GM10266 (cell line): ENCODE results near the gene PLS3.

ENCODE experiments used
- DNase-seq: peaks from one replicate; pipeline ENCODE4 v3.0.0; 2012; ENCODE audit errors: extremely low spot score
- TF ChIP-seq, protein P1 (sequence below): IDR thresholded peaks from 2 replicates; pipeline ENCODE4 v1.5.1; 2012; ENCODE audit warnings: mild to moderate bottlenecking, low read depth; ENCODE audit not compliant: control insufficient read depth, insufficient read depth; ENCODE audit errors: missing control alignments

PLS3 gene

DNA sequence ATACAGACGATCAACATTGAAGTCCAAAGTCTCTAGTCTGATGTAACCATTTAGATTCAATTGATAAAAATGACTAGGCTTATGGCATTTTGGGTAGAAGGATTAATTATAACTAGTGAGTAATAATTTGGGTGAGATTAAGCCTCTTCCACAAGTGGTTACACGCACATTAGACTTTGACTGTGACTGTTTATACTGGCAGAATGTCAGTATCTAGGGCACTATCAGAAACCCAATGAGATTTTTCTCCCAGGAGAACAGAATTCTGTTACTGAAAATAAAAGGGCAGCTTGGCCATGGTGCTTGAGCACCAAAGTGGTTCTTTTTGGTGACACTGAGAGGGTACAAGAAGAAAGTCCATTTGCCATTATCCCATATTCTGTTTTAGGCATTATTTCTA, 3.3 kb downstream of the PLS3 start:
- no peak for DNase-seq
- TF ChIP-seq, protein P1, sequence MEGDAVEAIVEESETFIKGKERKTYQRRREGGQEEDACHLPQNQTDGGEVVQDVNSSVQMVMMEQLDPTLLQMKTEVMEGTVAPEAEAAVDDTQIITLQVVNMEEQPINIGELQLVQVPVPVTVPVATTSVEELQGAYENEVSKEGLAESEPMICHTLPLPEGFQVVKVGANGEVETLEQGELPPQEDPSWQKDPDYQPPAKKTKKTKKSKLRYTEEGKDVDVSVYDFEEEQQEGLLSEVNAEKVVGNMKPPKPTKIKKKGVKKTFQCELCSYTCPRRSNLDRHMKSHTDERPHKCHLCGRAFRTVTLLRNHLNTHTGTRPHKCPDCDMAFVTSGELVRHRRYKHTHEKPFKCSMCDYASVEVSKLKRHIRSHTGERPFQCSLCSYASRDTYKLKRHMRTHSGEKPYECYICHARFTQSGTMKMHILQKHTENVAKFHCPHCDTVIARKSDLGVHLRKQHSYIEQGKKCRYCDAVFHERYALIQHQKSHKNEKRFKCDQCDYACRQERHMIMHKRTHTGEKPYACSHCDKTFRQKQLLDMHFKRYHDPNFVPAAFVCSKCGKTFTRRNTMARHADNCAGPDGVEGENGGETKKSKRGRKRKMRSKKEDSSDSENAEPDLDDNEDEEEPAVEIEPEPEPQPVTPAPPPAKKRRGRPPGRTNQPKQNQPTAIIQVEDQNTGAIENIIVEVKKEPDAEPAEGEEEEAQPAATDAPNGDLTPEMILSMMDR = no peak

- DNase-seq = no peak
- TF ChIP-seq, protein P1 = no peak
Measured at GRCh38 chrX:115565888-115566287, 4.9 kb downstream of the PLS3 start.

GRCh38 chrX:115571712-115572111, 10.7 kb downstream of the PLS3 start:
- no peak for DNase-seq

DNA sequence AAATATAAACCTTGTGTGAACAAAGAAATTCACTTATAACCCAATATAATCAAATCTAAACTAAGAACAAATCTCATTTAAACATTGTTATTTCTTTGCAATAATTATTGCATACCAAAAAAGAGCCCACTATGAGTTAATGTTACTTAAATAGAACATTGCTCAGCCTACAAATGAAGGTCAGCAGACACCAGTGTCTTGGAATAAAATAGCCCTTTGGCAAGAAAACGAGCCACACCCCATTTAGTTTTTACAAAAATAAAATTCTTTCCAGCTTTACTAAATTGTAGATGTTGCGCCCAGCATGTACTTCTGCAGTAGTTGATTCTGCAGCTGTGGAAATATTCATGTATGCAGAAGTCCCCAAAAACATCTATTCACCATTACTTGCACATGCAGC, 12.2 kb downstream of the PLS3 start:
- DNase-seq = no peak
- TF ChIP-seq, protein P1 = no peak

More at GRCh38 chrX:115571712-115572111, 10.7 kb downstream of the PLS3 start:
- TF ChIP-seq, protein P1 = no peak

- TF ChIP-seq, protein P1 = no peak
- no peak for DNase-seq
Measured at GRCh38 chrX:115576676-115577075, 15.7 kb downstream of the PLS3 start.

DNA sequence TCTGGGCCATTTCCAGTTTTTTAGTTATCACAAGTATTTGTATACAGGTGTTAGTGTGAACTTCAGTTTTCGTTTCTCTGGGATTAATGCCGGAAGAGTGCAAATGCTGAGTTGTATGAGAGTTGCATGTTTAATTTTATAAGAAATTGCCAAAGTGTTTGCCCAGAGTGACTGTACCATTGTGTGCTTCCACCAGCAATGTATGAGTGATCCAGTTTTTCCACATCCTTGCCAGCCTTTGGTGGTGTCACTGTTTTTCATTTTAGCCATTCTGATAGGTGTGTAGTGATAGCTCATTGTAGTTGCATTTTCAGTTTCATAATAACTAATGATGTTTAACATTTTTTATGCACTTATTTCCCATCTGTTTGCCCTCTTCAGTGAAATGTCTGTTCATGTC, 18.4 kb downstream of the PLS3 start:
- DNase-seq = no peak
- TF ChIP-seq, protein P1 = no peak

DNA sequence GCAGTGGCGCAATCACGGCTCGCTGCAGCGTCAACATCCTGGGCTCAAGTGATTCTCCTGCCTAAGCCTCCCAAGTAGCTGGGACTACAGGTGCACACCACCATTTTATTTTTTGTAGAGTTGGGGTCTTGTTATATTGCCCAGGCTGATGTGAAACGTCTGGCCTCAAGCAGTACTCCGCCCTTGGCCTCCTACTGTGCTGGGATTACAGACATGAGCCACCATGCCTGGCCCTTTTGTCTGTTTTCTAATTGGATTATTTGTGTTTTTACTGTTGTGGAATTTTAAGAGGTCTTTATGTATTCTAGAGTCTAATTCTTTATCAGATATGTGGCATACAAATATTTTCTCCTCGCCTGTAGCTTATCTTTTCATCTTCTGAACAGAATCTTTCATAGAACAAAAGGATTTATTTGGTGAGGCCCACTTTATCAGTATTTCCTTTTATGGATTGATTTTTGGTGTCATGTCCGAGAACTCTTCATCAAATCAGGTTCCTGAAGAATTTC, 18.9 kb downstream of the PLS3 start:
- TF ChIP-seq, protein P1 = no peak
- DNase-seq = no peak
